ENCODE data around the gene C19orf81.

The C19orf81 gene

DNA sequence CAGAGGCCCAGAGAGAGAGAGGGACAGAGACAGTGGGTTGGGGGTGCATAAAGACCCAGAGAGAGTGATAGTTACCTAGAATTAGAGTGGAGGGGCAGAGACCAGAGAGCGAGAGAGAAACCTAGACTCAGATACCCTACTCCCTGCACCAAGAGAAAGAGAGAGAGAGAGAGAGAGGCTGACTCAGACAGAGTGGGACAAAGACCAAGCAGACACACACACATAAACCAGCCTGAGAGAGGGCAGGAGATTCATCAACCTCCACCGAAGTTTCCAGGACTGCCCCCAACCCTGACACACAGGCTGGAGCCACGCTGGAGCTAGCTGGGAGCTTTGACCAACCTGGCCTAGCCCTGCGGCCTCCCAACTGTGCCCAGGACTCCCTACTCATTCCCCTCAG lies 22.4 kb upstream of the C19orf81 start:
- CTCF ChIA-PET, result no interaction called here
- no peak for TF ChIP-seq CTCF (IDR thresholded peaks at IDR 0.05; ENCODE audit: insufficient read depth, low read length, missing control alignments)
- H3K4me3 ChIP-seq (ENCODE audit: low read depth, low read length), result no peak overlapping the region
- DNase-seq (ENCODE audit: low read depth, low spot score), result no peak
- POLR2A ChIA-PET, result no interaction called here

- POLR2A ChIA-PET, result no interaction called here
- H3K4me3 ChIP-seq (ENCODE audit: low read depth, low read length), result no peak overlapping the region
- CTCF ChIA-PET, result no interaction called here
Observed at GRCh38 chr19:50628146-50628545, 21.1 kb upstream of the C19orf81 start.

GRCh38 chr19:50628551-50628950 lies 20.7 kb upstream of the C19orf81 start:
- CTCF ChIA-PET, result no interaction called here
- H3K4me3 ChIP-seq (ENCODE audit: low read depth, low read length), result no peak overlapping the region
- DNase-seq (ENCODE audit: low read depth, low spot score), result no peak
- POLR2A ChIA-PET, result interaction anchor here (0.7 kb wide), 1 partner anchor 259 kb away, joined by 4 read pairs; no protein-coding TSS in a partner anchor
- TF ChIP-seq CTCF (IDR thresholded peaks at IDR 0.05; ENCODE audit: insufficient read depth, low read length, missing control alignments), result no peak

More at GRCh38 chr19:50628146-50628545, 21.1 kb upstream of the C19orf81 start:
- DNase-seq (ENCODE audit: low read depth, low spot score), result no peak
- TF ChIP-seq CTCF (IDR thresholded peaks at IDR 0.05; ENCODE audit: insufficient read depth, low read length, missing control alignments), result no peak

- H3K4me3 ChIP-seq (ENCODE audit: low read depth, low read length), result no peak overlapping the region
- ChIA-PET CTCF (no interaction called here), POLR2A (interaction anchor here (0.7 kb wide), 1 partner anchor 260 kb away, joined by 4 read pairs; no protein-coding TSS in a partner anchor)
- no peak for TF ChIP-seq CTCF (IDR thresholded peaks at IDR 0.05; ENCODE audit: insufficient read depth, low read length, missing control alignments)
- no peak for DNase-seq (ENCODE audit: low read depth, low spot score)
Observed at GRCh38 chr19:50629194-50629593, 20.1 kb upstream of the C19orf81 start.

- TF ChIP-seq CTCF (IDR thresholded peaks at IDR 0.05; ENCODE audit: insufficient read depth, low read length, missing control alignments), result no peak
- no peak for DNase-seq (ENCODE audit: low read depth, low spot score)
- ChIA-PET POLR2A (no interaction called here), CTCF (no interaction called here)
- no peak overlapping the region for H3K4me3 ChIP-seq (ENCODE audit: low read depth, low read length)
Observed at GRCh38 chr19:50629801-50630200, 19.4 kb upstream of the C19orf81 start.

DNA sequence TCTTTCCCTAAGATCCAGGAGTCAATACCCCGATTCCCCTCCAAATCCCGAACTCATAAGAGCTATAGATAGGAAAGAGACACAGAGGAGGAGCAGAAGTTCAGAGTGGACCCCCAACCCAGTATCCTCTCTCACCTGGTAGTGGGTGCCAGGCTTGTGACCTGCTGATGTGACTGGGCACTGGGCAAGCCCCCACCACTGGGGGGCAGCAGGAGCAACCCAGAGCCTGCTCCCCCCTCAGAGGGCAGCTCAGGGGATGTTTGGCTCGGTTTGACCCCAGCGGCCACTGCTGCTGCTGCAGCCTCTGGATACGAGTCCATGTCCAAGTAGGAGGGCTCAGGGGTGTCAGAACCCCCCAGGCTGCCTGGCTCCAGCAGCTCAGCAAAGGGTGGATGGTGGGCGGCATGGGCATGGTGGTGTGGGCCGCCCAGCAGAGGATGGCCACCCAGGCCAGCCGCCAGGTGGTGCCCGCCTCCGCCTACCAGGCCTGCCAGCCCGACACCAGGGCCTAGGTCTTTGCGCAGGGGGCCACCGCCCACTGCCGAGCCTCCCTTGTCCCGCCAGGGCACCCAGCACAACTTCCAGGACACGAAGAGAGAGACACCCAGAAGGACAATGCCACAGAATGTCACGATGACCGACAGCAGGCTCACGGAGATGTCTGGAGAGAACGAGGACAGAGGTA lies 17.0 kb upstream of the C19orf81 start:
- ChIA-PET POLR2A (no interaction called here), CTCF (no interaction called here)
- no peak for DNase-seq (ENCODE audit: low read depth, low spot score)
- no peak overlapping the region for H3K4me3 ChIP-seq (ENCODE audit: low read depth, low read length)
- TF ChIP-seq CTCF (IDR thresholded peaks at IDR 0.05; ENCODE audit: insufficient read depth, low read length, missing control alignments), result no peak
